Tibial artery (tissue), 4 donors: ENCODE data around the gene SLC12A5.

Source experiments
- DNase-seq, 2 donors: peaks; one replicate each; pipeline ENCODE4 v3.0.0-alpha.2; 2019
- H3K27ac ChIP-seq, 2 donors: fragments of 200-600 bp; sonication (generic) in 1 of 2; 1 replicate in 1 of 2; 2 replicates in 1 of 2; pipeline ENCODE4 v1.5.1; 2018 to 2019; ENCODE audit warnings: mild to moderate bottlenecking in 1 of 2
- H3K27me3 ChIP-seq, 2 donors: fragments of 200-600 bp; sonication (generic) in 1 of 2; one replicate each; pipeline versions ENCODE4 v1.5.1 to v1.6.0; 2016 to 2019
- H3K36me3 ChIP-seq, 3 donors: fragments of 200-600 bp; sonication (generic) in 2 of 3; one replicate each; pipeline ENCODE4 v1.5.1; 2016 to 2019; ENCODE audit warnings: mild to moderate bottlenecking in 2 of 3
- H3K4me1 ChIP-seq, 4 donors: fragments of 200-600 bp; sonication (generic) in 2 of 4; 1 replicate in 3 of 4; 2 replicates in 1 of 4; pipeline ENCODE4 v1.5.1; 2016 to 2019
- H3K4me3 ChIP-seq, 2 donors: fragments of 200-600 bp; sonication (generic) in 1 of 2; 1 replicate in 1 of 2; 2 replicates in 1 of 2; pipeline ENCODE4 v1.5.1; 2018 to 2019; ENCODE audit warnings: mild to moderate bottlenecking in 2 of 2
- H3K9me3 ChIP-seq, 3 donors: fragments of 200-600 bp; sonication (generic) in 1 of 3; one replicate each; pipeline ENCODE4 v1.5.1; 2016 to 2019
- intact Hi-C: fragments of 100-400 bp; cut with DNase I; formaldehyde crosslinking; loops from one replicate; pipeline ENCODE4 v1.15.0; 2023; ENCODE audit warnings: low total_unique reads
- TF ChIP-seq, protein P1 (sequence below), 2 experiments: fragments of 200-600 bp in 1 of 2; fragments of 450-650 bp in 1 of 2; IDR thresholded peaks; one replicate each; pipeline ENCODE4 v1.5.1; 2017 to 2019; ENCODE audit warnings: antibody characterized with exemption in 2 of 2, mild to moderate bottlenecking in 1 of 2, moderate library complexity in 1 of 2

SLC12A5 gene

DNA sequence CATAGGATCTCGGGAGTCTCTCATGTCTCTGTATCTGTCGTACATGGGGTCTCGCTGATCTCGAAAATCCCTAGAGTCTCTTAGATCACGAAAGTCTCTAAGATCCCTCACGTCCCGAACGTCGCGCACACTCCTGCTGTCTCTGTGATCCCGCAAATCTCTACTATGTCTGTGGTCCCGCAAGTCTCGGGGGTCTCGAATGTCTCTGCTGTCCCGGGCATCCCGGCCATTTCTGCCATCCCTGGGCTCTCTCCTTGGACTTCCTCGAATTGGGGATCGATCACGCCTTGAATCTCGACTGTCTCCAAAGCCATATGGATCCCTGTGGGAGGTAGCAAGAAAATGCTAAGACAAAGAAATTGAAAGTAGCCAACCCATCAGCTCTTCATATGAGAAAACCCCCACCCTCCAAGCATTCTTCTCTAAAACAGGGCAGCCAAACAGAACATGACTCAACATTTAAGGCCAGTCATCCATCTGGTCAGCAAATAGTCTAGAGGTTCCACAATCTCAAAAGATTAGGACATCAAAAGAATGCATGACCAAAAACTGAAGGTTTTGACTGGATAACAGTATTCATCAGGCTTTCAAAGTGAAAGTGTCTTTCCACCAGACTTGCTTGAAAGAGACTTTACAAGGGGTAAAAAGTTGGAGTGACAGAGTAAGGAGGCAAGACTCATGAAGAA lies 41.3 kb downstream of the SLC12A5 start:
- Histone ChIP-seq H3K36me3 (peaks cover 64 to 71% (median 68%) of the 10 kb centered on the region in 3 donors), H3K4me3 (no peak overlapping the region), H3K9me3 (no peaks in the 10 kb centered on the region), H3K4me1 (no peaks in the 10 kb centered on the region), H3K27me3 (no peaks in the 10 kb centered on the region), H3K27ac (no peak overlapping the region)
- TF ChIP-seq, protein P1, sequence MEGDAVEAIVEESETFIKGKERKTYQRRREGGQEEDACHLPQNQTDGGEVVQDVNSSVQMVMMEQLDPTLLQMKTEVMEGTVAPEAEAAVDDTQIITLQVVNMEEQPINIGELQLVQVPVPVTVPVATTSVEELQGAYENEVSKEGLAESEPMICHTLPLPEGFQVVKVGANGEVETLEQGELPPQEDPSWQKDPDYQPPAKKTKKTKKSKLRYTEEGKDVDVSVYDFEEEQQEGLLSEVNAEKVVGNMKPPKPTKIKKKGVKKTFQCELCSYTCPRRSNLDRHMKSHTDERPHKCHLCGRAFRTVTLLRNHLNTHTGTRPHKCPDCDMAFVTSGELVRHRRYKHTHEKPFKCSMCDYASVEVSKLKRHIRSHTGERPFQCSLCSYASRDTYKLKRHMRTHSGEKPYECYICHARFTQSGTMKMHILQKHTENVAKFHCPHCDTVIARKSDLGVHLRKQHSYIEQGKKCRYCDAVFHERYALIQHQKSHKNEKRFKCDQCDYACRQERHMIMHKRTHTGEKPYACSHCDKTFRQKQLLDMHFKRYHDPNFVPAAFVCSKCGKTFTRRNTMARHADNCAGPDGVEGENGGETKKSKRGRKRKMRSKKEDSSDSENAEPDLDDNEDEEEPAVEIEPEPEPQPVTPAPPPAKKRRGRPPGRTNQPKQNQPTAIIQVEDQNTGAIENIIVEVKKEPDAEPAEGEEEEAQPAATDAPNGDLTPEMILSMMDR (IDR thresholded peaks at IDR 0.05) = no peak
- intact Hi-C loops = no loop called here
- no peak for DNase-seq

DNA sequence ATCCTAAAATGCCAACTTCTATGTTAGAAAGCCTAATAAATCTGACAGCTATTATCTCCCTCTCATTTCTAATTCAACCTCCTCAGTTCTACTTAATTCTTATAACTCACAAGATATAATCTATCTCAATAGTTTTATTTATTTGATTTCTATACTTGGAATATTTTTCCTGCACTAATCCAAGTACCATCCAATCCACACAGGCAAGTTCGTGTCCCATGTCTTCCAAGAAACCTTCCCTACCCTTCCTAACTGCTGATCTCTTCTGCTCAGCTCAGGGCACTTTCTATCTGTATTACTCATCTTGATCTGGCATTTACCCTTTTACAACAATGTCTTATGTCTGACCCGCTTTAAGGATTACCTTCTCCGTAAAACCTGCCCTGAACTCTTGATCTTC lies 42.6 kb downstream of the SLC12A5 start:
- DNase-seq = no peak
- TF ChIP-seq, protein P1 (IDR thresholded peaks at IDR 0.05) = no peak
- H3K27ac ChIP-seq = no peak overlapping the region
- H3K4me3 ChIP-seq = no peak overlapping the region
- peaks cover 58 to 66% (median 64%) of the 10 kb centered on the region in 3 donors for H3K36me3 ChIP-seq
- H3K9me3 ChIP-seq = no peaks in the 10 kb centered on the region
- H3K4me1 ChIP-seq = no peaks in the 10 kb centered on the region
- intact Hi-C loops = no loop called here
- no peaks in the 10 kb centered on the region for H3K27me3 ChIP-seq

DNA sequence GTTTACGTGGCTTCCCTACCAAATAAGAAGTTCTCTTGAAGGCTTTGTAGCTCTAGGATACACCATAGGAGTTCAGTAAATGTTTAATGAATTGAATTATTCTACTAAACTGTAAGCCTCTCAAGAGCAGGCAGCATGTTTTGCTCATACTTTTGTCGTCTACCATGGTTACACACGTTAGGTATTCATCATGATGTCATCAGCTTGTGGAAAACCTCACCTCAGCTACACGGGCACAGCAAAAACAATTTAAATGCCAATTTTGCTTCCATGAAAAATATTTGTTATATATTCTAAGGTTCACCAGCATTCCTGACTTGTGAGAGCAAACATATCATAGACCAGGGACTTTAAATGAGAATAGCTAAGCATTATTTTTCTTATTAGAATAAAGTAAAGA lies 44.0 kb downstream of the SLC12A5 start:
- Histone ChIP-seq H3K4me3 (no peak overlapping the region), H3K27me3 (no peaks in the 10 kb centered on the region), H3K27ac (no peak overlapping the region), H3K4me1 (no peaks in the 10 kb centered on the region), H3K36me3 (peaks cover 49 to 67% (median 61%) of the 10 kb centered on the region in 3 donors), H3K9me3 (no peaks in the 10 kb centered on the region)
- TF ChIP-seq, protein P1 (IDR thresholded peaks at IDR 0.05) = no peak
- intact Hi-C loops = no loop called here
- no peak for DNase-seq

DNA sequence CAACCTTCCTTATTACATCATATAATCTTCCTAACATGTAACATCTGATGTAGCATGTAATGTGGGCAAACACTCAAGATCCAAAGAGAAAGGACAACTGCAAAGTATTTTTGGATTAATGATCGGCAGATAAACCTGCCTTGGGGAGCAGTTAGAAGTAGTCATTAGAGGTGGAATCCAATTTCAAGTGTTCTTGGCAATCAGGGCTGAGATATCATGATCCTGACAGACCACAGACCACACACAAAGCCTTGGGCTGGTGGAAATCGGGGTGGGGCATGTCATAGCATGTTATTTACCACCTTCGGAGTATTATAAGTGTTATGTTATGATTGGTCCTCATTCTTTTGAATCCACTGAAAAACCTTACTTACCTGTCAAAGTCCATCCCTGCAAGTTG lies 44.4 kb downstream of the SLC12A5 start:
- Histone ChIP-seq H3K9me3 (no peaks in the 10 kb centered on the region), H3K4me3 (no peak overlapping the region), H3K27me3 (no peaks in the 10 kb centered on the region), H3K36me3 (peaks cover 45 to 67% (median 59%) of the 10 kb centered on the region in 3 donors), H3K27ac (no peak overlapping the region), H3K4me1 (no peaks in the 10 kb centered on the region)
- TF ChIP-seq, protein P1 (IDR thresholded peaks at IDR 0.05) = no peak
- DNase-seq = no peak
- intact Hi-C loops = no loop called here

DNA sequence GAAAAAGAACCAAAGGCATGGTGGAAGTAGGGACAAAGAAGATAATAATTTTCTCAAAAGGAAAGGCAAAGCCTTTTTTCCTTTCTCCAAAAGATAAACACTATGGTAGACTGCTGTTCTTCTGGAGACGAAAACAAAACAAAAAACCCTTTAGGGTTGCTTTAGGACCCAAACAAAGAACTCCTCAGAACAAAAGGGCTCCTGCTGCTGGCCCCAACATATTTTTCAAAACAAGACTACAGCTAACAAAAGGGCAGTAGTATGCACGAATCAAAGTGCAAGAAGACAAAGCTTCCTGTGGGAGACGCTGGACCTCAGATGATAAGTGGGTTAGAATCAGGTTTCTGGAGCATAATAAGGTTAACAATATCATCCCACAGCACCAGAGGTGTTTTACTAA lies 45.0 kb downstream of the SLC12A5 start:
- H3K4me3 ChIP-seq = no peak overlapping the region
- intact Hi-C loops = no loop called here
- TF ChIP-seq, protein P1 (IDR thresholded peaks at IDR 0.05) = no peak
- no peak for DNase-seq
- H3K27ac ChIP-seq = no peak overlapping the region
- H3K27me3 ChIP-seq = no peaks in the 10 kb centered on the region
- H3K9me3 ChIP-seq = no peaks in the 10 kb centered on the region
- peaks cover 45 to 67% (median 59%) of the 10 kb centered on the region in 3 donors for H3K36me3 ChIP-seq
- peaks cover 0 to 4% (median 2%) of the 10 kb centered on the region in 4 donors for H3K4me1 ChIP-seq
